ENCODE results near the gene ENOX1.

ENOX1 gene

GRCh38 chr13:43473437-43473836 lies 313.3 kb downstream of the ENOX1 start:
- H3K4me3 ChIP-seq (ENCODE audit: low read depth, low read length), result no peak overlapping the region
- no peak for TF ChIP-seq CTCF (IDR thresholded peaks at IDR 0.05; ENCODE audit: low read depth, low read length)

- no peak overlapping the region for H3K4me3 ChIP-seq (ENCODE audit: low read depth, low read length)
- no peak for TF ChIP-seq CTCF (IDR thresholded peaks at IDR 0.05; ENCODE audit: low read depth, low read length)
Observed at GRCh38 chr13:43472980-43473379, 313.8 kb downstream of the ENOX1 start.

- no peak overlapping the region for H3K4me3 ChIP-seq (ENCODE audit: low read depth, low read length)
- TF ChIP-seq CTCF (IDR thresholded peaks at IDR 0.05; ENCODE audit: low read depth, low read length), result no peak
Observed at GRCh38 chr13:43472339-43472738, 314.4 kb downstream of the ENOX1 start.

GRCh38 chr13:43470610-43471009 lies 316.2 kb downstream of the ENOX1 start:
- no peak for TF ChIP-seq CTCF (IDR thresholded peaks at IDR 0.05; ENCODE audit: low read depth, low read length)
- H3K4me3 ChIP-seq (ENCODE audit: low read depth, low read length), result no peak overlapping the region

GRCh38 chr13:43469791-43470190 lies 317.0 kb downstream of the ENOX1 start:
- no peak for TF ChIP-seq CTCF (IDR thresholded peaks at IDR 0.05; ENCODE audit: low read depth, low read length)
- H3K4me3 ChIP-seq (ENCODE audit: low read depth, low read length), result no peak overlapping the region

GRCh38 chr13:43464578-43465264 lies 322.1 kb downstream of the ENOX1 start:
- no peak for TF ChIP-seq CTCF (IDR thresholded peaks at IDR 0.05; ENCODE audit: low read depth, low read length)

GRCh38 chr13:43448605-43449336 lies 338.0 kb downstream of the ENOX1 start:
- TF ChIP-seq CTCF (IDR thresholded peaks at IDR 0.05; ENCODE audit: low read depth, low read length), result no peak
- no peak overlapping the region for H3K4me3 ChIP-seq (ENCODE audit: low read depth, low read length)

More at GRCh38 chr13:43464578-43465264, 322.1 kb downstream of the ENOX1 start:
- H3K4me3 ChIP-seq (ENCODE audit: low read depth, low read length), result no peak overlapping the region
